Umbilical cord (tissue), 2 donors: ENCODE results near the gene SLCO3A1. TPM values are rescaled to one million over a fixed set of nuclear protein-coding genes. Genes with fewer than 3 reads are reported as not detected.

Source experiments
- DNase-seq: peaks from one replicate; pipeline ENCODE4 v3.0.0-alpha.2; 2015; ENCODE audit warnings: low spot score
- total RNA-seq: library from RNA; depleted of rRNA; stranded (reverse); fragments of >200 nt; gene quantifications from one replicate; pipeline ENCODE4 v1.2.3, GENCODE V29; 2014; ENCODE audit warnings: low replicate concordance; ENCODE audit not compliant: insufficient read depth

The SLCO3A1 gene
- total RNA-seq: 10.1 TPM

DNA sequence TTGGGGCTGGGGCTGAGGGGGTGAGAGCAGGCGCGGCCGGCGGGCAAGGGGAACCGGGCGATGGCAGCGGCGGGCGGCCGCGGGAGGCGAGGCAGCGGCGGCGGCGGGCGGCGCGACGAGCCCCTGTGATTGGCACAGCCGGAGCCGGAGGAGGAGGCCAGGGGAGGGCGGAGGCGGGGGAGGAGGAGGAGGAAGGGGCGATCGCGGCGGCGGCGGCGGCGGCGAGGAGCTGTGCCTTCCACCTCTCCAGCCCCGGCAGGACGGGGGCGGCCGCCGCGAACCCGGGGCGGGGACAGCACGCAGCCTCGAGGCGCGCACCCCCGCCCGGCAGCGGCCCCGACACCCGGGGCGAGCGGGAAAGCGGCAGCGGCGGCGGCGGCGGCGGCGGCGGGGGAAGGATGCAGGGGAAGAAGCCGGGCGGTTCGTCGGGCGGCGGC, at the start of gene SLCO3A1:
TSS of gene SLCO3A1 (plus strand) at position 198 of the 437 bp plus-strand sequence.
- DNase-seq: no peak

DNA sequence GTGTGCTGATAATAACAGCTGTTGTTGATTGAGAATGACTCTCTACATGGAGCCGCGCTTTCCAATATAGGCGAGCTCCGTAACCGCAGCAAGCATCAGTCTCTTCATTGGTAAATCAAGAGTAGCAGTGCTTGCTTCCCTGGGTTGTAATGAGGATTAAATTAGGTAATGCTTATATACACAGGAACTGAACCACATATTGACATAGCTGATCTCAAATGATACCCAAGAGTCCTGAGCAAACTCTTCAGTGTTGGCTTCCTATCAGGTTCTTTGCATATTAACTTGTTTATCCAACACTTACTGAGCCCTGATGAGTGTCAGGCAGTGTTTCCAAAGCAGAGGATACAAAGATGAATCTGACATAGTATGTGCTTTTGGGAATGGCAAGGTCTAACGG, 46.4 kb upstream of the SLCO3A1 start:
- no peak for DNase-seq

DNA sequence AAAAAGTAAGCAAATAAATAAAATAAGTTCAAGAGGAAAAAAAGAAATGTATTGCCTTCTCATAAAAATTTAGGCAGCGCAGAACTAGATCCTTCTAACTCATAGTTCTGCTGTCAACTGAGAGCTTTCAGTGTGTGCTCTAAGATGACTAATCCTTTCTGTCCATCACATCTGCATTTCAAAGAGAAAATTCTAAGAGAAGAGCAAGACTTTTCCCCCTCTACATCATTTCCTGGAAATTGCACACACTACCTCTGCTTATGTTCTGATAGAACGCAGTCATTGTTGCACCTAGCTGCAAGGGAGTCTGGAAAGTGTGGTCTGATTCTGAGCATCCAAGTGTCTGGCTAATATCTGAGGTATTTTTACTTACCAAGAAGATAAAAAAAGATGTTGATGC, 39.6 kb upstream of the SLCO3A1 start:
- DNase-seq: no peak

DNA sequence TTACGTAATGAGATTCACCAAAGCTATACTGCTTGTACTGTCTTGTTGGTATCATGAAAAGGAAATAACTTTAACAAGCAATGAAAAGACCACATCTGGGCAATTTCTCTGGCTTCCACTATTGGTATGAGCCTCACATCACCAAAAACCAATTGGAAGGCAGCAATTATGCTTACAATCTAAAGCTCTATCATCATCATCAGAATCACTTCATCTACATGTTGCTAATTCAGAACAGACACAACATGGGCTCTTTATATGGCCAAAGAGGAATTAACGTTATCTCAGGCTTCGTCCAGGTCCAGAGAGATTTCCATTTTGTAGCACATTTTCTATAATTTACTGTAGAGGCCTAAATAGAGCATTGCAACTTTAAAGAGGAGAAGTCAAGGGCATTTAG, 36.6 kb upstream of the SLCO3A1 start:
- no peak for DNase-seq

DNA sequence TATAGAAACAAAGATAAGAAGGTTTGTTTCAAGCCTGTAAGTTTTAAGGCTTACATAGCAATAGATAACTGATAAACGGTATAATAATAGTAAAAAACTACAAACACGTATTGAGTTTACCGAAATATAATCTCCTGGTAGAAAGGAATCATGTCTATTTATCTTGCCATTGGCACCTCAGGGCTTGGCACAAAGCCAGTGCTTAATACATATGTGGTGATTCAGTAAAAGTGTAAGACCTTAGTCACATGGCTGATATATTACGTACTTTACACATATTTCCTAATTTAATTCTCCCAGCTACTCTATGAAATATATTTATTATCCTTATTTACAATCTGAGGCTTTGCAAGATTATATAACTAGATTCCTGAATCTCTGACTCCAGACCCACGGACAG, 32.0 kb upstream of the SLCO3A1 start:
- no peak for DNase-seq

DNA sequence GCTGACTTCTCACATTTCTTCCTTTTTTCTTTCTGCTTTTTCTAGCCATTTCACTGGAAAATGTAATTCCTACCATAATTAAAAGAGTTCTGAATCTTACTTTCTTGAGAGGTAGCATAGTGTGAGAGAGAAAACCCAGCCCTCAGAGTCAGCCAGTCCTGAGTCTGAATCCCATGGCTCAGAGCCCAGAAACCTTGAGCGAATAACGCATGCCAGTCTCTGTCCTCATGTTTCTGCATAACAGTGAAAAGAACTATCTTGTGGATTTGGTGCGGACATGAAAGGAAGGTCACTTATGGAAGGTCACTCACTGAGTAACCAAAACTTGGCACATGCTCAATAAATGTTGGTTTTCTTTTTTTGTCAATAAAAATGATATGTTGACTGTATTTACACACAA, 29.3 kb upstream of the SLCO3A1 start:
- DNase-seq: peak; percentile 96

DNA sequence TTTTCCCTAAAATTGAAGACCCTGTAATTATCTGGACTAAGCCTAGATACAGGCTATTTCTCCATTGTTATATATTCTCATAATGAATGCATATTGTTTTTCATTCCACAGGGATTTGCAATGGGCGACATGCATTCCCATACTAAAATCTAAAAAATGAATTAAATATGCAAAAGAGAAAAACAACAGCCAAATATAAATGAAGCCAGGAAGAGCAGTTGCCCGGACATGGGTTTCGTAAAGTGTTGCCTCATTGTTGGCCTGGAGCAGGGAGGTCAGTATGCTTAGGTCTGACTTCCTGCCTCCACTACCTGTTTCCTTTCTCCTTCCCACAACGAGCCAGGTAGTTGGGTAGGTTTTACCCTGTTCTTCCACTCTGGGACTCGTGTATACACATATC, 27.1 kb upstream of the SLCO3A1 start:
- no peak for DNase-seq

DNA sequence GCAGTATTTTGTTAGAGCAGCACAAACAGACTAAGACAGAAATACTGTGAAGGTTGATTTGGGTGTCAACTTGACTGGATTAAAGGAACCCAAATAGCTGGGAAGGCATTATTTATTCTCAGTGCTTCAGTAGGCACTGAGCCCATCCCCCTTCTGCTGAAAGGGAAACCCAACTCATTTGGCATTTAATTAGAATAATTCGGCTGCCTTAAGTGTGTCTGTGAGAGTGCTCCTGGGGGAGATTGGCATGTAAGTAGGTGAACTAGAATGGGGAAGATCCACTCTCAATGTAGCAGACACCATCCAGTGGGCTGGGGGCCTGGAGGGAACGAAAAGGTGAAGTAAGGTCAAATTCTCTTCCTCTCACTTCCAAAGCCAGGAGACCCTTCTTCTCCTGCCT, 20.5 kb upstream of the SLCO3A1 start:
- no peak for DNase-seq

DNA sequence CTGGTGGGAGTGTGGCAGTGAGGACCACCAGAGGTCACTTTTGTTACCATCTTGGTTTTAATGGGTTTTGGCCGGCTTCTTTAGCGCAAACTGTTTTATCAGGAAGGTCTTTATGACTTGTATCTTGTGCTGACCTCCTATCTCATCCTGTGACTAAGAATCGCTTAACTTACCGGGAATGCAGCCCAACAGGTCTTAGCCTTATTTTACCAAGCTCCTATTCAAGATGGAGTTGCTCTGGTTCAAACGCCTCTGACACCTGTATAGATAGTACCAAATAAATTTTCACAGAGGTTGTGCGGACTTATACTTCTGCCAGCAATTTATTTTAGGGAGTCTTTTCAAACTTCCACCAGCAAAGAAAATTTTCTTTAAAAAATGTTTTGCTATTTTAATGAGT, 13.6 kb upstream of the SLCO3A1 start:
- DNase-seq: no peak

DNA sequence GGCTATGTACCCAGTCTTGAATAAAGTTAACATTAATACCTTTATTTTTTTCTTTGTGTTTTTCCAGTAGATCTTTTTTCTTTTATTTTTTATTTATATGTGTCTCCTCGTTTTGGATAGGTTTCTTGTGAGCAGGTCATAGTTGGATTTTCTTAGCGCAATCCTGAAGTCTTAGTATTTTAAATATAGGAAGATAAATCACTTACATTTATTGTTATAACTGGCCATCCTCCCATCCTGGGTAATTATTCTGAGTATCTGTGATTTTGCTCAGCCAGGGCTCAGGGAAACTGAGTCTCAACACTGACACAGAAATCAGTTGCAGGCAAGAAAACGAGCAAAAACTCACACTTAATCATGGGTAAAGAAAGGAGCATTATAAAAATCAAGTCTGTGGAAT, 11.6 kb upstream of the SLCO3A1 start:
- DNase-seq: no peak

DNA sequence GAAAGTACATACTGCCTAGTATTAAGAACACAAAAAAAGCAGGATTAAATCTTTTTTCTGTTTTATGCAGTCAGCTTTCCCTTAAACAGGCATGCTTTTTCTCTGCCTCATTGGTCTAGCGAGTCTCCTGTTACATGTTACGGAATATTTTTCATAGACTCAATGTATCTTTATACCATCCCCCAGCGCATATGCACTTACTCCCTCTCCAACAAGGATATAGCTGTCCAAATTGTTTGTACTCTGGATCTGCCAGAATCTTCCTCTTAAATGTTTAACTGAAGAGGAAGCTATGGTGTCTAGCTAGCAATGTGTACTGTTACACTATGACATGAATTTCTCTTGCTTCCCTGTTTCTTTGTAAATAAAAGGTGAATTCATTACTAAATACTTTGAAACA, 9.2 kb upstream of the SLCO3A1 start:
- DNase-seq: no peak

DNA sequence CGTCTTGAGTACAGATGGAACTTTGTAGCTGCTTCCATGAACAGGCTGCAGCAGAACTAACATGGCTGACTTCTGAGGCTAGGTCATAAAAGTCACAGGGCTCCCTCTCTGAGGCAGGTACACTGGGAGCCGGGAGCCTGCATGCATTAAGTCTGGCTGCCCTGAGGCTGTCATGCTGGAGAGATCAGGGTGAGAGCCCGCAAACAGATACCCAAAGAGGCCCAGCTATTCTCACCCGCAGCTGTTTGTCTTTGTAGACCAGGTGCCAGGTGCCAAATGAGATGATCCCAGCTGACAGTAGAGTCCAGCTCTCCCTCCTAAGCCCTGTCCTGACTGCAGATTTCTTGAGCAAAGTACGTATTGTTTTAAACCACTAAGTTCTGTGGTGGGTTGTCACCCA, 8.6 kb upstream of the SLCO3A1 start:
- no peak for DNase-seq

DNA sequence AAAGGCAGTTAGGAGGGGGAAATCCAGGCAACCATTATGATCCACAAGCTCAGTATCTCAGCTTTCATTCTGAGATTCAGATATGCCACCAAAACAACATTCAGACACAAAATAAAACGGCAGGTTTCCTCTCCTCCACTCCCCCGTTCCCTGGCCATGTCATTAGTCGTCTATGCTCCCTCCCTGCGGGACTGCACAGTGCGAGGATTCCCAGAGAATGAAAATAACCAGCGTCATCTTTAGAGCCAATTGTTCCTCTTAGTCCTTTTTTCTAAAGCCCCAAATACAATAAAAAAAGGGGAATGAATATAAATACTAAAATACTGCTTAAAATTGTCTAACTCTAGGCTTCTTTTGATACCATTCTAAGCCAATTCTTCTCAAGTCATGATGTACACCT, 7.8 kb upstream of the SLCO3A1 start:
- DNase-seq: no peak

DNA sequence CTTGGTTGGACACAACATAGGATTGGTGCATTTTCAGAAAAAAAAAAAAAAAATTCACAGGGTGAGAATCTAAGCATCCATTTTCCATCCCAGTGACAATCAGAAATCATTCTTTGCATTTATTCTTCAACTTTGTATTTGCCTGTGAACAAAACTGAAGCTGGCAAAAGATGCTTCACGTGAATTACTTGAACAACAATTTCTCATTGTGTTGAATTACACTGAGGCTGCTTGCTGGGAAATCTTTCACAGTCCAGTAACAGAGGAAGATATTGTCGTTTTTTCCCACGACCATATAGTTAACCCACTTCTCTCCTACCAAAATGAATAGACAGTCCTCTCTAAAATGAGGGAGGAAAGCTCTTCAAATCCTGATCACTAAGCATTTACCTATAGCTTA, 4.3 kb upstream of the SLCO3A1 start:
- DNase-seq: no peak

DNA sequence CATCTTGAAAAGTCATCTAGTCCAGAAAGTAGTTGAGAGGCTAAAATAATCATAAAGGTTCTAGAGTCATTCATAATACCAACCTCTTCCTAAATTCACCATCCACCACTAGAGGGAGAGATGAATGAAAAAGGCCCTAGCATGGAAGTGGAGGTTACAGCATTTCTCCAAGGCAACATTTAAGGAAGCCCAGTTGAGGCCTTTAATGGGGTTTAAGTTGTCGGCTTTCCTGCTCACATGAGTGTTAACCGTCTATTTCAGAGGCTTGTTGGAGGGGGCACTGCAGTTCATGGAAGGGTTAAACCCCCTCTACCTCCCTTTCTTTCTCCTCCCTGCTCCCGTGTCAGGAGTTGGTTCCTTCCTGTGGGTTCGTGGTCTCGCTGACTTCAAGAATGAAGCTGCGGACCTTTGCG, 3.8 kb upstream of the SLCO3A1 start:
- DNase-seq: peak; percentile 57

DNA sequence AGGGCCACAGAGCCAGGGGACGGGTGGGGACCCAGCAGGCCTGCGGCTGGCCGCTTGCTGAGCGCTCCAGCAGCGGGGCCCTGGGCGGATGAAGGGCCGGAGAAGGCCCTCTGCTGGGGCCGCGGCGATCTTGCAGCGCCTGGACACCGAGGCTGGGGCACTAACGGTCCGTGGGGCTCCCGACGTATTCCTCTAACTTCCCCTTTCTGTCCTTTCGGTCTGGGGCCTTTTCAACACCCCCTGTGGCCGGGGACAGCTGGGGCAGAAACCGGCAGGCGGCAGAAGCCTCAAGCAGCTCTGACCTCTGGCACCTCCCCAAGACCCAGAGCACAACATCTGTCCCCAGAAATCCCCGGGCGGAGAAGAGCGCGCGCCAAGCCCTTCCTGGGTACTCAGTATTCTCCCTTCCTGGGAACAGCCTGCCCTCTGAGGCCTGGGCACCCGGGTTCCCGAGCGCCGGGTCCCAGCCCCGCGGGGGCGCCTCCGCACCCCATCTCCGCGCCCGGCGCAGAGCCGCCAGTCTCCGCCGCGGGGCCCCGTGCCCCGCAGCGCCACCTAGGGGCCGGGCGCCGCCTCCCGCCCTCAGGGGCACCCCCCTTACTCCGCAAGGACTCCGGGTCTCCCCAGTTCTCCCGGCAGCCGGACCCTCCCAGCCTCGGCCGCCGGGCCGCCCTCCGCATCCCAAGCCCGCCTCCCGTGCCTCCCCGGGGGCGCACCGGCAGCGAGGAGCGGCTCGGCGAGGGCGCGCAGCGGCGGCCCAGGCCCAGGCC, 582 bp upstream of the SLCO3A1 start:
- DNase-seq: peak; percentile 69

DNA sequence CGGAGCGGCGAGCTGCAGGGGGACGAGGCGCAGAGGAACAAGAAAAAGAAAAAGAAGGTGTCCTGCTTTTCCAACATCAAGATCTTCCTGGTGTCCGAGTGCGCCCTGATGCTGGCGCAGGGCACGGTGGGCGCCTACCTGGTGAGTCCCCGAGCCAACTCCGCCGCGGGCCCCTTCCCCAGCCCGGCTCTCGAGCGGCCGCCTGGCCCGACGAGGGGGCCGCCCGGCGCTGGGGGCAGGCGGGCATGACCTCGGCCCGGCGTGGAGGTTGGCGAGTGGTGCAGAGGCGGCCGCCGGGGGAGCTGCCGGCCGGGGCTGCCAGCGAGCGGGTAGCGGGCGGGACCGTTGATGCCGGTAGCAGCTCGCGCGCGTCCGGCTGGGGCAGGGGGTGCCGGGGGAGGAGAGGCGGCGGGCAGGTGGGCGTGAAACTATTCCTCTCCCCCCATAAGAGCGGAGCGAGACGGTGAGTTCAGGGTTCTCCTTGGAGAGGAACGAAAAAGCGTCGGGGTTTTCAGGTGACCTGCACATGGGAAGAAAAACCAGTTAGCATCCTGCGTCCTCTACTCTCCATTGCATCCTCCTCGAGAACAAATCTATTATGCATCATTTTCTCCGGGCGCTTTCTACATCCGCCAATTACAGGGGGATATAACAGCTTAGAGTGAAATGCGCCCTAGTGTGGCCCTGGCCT, 585 bp downstream of the SLCO3A1 start:
- DNase-seq: peak; percentile 20

DNA sequence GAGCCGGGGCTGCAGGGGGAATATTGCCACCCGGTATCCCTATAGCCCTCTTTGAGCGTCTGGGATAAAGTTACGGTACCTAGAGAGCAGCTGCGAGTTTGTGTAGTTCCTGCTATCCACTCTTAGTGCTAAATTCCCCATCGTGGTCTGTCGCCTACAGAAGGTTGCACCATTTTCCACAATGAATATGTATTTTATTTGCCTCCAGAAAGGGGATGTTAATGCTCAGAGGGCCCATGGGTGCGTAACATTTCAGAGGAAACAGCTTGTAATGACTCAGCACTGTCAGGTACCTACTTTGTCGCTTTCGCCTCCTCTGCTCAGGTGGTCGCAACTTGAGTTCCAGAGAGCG, 1.1 kb downstream of the SLCO3A1 start:
- no peak for DNase-seq

DNA sequence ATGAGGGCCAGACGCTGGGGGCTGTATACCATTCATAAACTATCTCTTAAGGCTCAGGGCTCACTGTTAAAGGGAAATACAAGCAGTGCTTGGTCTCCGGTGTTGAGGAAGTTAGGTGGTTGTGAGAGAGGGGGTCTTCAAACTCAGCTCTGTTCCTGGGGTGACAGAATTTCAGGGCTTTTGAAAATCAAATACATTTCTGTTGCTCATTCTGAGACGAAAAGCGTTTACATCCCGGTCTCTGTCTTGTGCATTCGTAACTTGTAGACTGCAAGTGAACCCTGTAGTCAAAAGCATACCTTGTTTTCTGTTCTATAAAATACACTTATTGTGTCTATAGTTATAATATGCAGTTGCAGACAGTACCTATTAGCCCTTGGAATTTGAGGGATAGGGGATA, 1.7 kb downstream of the SLCO3A1 start:
- DNase-seq: no peak

DNA sequence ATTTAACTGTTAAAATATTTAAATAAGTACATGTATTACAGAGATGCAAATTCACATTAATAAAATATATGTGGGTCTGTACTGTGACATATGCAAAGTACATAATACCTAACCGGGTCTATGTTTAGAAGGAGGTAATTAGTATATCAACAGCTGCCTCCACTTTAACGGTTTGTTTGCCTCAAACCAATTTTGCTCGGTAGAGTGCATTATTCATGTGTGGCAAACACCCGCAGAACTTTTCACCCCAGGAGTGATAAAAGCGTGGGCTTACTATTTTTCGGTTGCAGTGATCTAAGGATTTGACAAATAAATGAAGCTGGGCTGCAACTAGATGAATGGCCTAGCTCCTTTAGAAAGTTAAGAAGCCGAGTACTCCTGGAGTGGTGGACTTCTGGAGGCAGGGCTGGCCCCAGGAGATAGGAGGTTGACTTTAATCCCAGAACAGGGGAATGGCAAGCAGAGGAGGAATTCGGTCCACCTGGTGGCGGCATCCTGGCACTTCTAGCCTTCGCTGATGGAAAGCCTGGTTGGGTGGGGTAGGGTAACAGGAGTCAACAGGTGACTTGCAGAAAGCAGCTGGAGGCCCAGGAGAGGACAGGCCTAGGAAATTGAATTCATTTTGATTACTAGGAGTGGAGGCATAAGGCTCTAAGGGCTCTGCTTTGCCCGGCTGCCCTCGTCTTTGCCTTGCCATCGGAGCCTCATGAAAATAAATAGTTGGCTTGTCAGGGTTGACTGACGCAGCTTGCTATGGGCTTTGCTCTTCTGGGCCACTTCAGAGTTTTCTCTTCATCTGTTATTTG, 2.4 kb downstream of the SLCO3A1 start:
- DNase-seq: no peak

DNA sequence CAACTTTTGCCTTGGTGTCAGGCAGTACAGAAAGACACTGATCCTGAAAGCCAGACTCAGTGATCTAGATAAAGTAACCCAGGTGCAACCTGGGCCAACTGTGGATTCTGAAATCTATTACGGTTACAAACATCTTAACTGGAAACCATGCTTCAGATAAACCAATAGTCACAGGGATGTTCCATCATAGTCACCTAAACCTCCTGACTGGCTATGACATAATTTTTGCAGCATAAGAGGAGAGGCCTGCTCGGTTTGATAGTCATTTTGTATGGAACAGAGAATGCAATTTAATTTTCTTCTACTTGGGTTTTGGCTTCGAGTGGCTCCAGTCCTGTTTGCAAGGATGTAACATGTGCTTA, 3.7 kb downstream of the SLCO3A1 start:
- no peak for DNase-seq

DNA sequence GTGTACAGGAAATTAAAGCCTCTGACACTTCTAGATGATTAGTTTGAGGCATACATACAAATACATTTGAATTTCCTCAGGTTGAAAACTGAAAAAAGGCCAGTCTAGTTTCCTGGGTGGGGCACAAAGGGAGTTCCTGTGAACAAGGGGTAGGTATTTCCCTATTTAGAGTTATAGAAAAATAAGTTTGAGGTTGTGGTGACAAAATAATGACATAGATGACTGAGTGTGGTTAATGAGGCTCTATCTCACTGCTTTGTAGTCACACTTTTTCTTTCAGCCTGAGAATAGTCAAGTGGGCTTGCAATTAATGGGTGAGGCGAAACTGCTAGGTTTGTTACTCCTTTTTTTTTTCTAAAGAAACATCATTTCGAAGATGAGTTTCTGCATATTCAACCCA, 4.3 kb downstream of the SLCO3A1 start:
- DNase-seq: no peak

DNA sequence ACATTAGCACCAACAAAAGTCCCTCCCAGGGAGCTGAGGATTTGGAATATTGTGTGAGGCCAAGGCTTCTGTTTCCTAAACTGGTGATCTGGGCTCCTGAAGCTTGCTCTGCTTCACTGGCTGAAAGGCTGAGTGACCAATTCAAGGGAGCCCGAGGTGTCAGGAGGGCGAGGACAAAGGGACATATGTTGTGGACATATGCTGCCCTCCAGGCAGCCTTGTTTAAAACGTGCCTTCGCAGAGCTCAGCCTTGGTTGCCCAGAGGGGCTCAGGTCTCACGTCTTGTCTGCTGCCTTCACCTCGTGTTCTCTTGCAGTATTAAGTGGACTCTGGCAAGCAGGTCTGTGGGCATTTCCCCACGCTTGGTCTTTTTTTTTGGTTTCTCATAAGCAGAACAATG, 7.0 kb downstream of the SLCO3A1 start:
- DNase-seq: no peak
